ENCODE data around the gene KCTD10. TPM values are rescaled to one million over a fixed set of nuclear protein-coding genes. Genes with fewer than 3 reads are reported as not detected.

Gene KCTD10
- total RNA-seq, 1 experiment from 2014 or later: 44.9 TPM

DNA sequence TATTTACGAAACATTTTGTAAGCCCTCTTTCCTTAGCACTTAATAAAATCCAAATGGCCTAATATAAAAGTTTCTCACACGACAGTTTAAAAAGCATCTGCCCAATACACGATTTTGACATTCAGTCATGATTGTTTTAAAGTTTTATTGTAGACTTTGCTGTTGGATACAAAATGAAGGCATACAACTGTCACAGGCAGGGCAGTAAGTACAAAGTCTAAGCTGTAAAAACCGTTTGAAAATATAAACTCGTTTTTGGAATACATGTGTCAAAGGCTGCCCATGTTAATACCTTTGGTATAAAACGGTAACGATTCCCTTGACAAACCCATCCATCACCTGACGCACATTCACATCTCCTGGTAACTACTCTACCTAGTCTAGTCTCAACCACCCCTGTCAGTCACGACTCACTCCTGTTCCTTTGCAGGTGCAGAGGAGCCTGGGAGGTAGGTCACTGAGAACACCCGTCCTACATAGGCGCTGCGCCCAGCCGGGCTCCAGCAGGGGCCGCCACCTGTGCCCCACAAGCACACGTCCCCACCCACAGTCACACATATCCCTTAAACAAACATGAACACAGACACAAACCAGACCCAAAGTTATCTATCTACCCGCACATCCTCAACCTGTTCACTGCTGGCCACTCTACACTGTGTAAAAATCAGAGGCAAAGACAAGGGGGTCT lies 27.1 kb downstream of the KCTD10 start:
- Mint-ChIP-seq H3K27me3 (ENCODE audit: insufficient read depth, unreplicated experiment) (no peaks in the 10 kb centered on the region), H3K36me3 (ENCODE audit: insufficient read depth, unreplicated experiment) (peaks cover 64% of the 10 kb centered on the region), H3K9me3 (ENCODE audit: unreplicated experiment) (no peaks in the 10 kb centered on the region), H3K4me1 (ENCODE audit: insufficient read depth, unreplicated experiment) (no peaks in the 10 kb centered on the region), H3K27ac (ENCODE audit: low read depth, unreplicated experiment) (no peak overlapping the region), H3K4me3 (ENCODE audit: unreplicated experiment) (no peak overlapping the region)
- TF ChIP-seq, protein P1, sequence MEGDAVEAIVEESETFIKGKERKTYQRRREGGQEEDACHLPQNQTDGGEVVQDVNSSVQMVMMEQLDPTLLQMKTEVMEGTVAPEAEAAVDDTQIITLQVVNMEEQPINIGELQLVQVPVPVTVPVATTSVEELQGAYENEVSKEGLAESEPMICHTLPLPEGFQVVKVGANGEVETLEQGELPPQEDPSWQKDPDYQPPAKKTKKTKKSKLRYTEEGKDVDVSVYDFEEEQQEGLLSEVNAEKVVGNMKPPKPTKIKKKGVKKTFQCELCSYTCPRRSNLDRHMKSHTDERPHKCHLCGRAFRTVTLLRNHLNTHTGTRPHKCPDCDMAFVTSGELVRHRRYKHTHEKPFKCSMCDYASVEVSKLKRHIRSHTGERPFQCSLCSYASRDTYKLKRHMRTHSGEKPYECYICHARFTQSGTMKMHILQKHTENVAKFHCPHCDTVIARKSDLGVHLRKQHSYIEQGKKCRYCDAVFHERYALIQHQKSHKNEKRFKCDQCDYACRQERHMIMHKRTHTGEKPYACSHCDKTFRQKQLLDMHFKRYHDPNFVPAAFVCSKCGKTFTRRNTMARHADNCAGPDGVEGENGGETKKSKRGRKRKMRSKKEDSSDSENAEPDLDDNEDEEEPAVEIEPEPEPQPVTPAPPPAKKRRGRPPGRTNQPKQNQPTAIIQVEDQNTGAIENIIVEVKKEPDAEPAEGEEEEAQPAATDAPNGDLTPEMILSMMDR (IDR thresholded peaks at IDR 0.05; ENCODE audit: unreplicated experiment): no peak
- intact Hi-C loops (cut with micrococcal nuclease): no loop called here
- no peak for DNase-seq (ENCODE audit: unreplicated experiment)
- CTCF ChIA-PET: interaction anchor here (1.1 to 3.3 kb wide), 4 partner anchors 13 to 17 kb away, joined by 3 to 22 read pairs (median 4); no protein-coding TSS in a partner anchor
- POLR2A ChIA-PET: interaction anchor here (0.6 to 1.2 kb wide), 3 partner anchors 10 to 21 kb away, joined by 3 to 4 read pairs (median 3); no protein-coding TSS in a partner anchor
- TSS peak; percentile 20 for BruUV-seq (replicated peaks)

DNA sequence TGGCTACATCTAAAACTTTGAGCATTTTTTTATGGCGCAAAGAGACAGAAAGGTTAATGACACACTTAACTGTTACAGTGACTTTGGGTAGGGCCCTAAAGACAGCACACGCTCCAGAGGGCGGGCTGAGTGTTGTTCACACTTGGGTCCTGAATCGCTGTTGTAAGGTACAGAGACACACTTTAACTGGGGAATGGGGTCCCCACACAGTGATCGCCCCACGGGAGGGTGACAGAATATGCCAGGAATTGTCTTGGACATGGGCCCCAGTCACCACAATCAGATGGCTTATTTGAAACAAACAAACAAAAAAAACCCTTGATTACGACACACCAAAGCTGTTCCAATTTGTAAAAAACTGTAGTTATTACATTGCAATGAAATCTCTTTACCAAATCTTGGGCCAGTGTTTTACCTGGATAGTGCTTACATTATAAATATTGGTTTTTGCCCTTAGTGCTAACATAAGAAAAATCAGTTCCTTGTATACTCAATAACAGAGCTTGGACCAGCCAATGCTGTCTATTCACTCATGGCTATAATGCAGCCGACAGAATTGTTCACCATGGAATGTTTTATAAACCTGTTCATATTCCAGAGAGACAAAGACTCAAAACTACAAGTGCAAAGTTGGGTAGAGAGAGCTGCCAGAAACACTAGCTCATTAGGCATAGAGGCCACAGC lies 28.3 kb downstream of the KCTD10 start:
- Mint-ChIP-seq H3K9me3 (ENCODE audit: unreplicated experiment) (no peaks in the 10 kb centered on the region), H3K27ac (ENCODE audit: low read depth, unreplicated experiment) (no peak overlapping the region)

DNA sequence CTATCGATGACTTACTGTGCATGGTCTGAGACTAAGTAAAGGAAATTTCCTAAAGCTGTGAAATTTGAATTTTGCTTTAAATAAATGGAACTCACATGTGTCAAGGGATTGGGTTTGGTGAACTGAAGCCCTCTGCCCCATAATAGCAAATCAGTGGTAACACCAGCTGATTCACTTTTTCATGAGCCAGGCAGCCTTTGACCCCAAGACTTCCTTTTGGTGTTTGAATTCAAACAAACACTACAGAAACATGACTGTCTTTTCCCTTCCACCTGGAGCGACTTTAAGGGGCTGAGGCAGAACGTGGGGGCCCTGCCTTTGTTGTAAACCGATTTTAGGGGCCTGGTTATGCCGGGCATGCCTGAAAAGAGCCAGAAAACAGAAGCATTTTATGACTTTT lies 28.8 kb downstream of the KCTD10 start:
- POLR2A ChIA-PET: interaction anchor here (2.8 kb wide), 1 partner anchor 14 kb away, joined by 12 read pairs; no protein-coding TSS in a partner anchor

More for the DNA sequence above, 28.3 kb downstream of the KCTD10 start:
- POLR2A ChIA-PET: interaction anchor here (1.0 to 1.2 kb wide), 2 partner anchors 13 to 29 kb away, joined by 4 read pairs; partner anchors contain the start of genes KCTD10 and UBE3B
- Mint-ChIP-seq H3K36me3 (ENCODE audit: insufficient read depth, unreplicated experiment) (peaks cover 62% of the 10 kb centered on the region), H3K27me3 (ENCODE audit: insufficient read depth, unreplicated experiment) (no peaks in the 10 kb centered on the region), H3K4me3 (ENCODE audit: unreplicated experiment) (no peak overlapping the region), H3K4me1 (ENCODE audit: insufficient read depth, unreplicated experiment) (peaks cover 4% of the 10 kb centered on the region)
- CTCF ChIA-PET: interaction anchor here (0.6 to 3.3 kb wide), 3 partner anchors 12 to 257 kb away, joined by 3 to 22 read pairs (median 5); no protein-coding TSS in a partner anchor
- BruUV-seq (replicated peaks): no TSS peak
- no peak for DNase-seq (ENCODE audit: unreplicated experiment)
- intact Hi-C loops (cut with micrococcal nuclease): no loop called here
- TF ChIP-seq, protein P1 (IDR thresholded peaks at IDR 0.05; ENCODE audit: unreplicated experiment): no peak

More for the DNA sequence above, 28.8 kb downstream of the KCTD10 start:
- CTCF ChIA-PET: interaction anchor here (3.3 kb wide), 1 partner anchor 14 kb away, joined by 22 read pairs; no protein-coding TSS in a partner anchor
- TF ChIP-seq, protein P1 (IDR thresholded peaks at IDR 0.05; ENCODE audit: unreplicated experiment): no peak
- Mint-ChIP-seq H3K9me3 (ENCODE audit: unreplicated experiment) (no peaks in the 10 kb centered on the region), H3K4me3 (ENCODE audit: unreplicated experiment) (no peak overlapping the region), H3K4me1 (ENCODE audit: insufficient read depth, unreplicated experiment) (peaks cover 5% of the 10 kb centered on the region), H3K36me3 (ENCODE audit: insufficient read depth, unreplicated experiment) (peaks cover 62% of the 10 kb centered on the region), H3K27ac (ENCODE audit: low read depth, unreplicated experiment) (no peak overlapping the region), H3K27me3 (ENCODE audit: insufficient read depth, unreplicated experiment) (no peaks in the 10 kb centered on the region)
- intact Hi-C loops (cut with micrococcal nuclease): no loop called here
- no TSS peak for BruUV-seq (replicated peaks)
- DNase-seq (ENCODE audit: unreplicated experiment): no peak

Measured in MCF 10A (cell line).